Naive B cell (primary cell): ENCODE results near the gene ZGRF1. TPM values are rescaled to one million over a fixed set of nuclear protein-coding genes. Genes with fewer than 3 reads are reported as not detected.
A peak's percentile ranks its signal among the peaks of the same experiment; 100 is the strongest.
"Not testable (repeated sequence)": the region's sequence is repeated elsewhere in the genome, so short reads cannot be mapped to it uniquely, and the experiment has no call there.

Source experiments
- ATAC-seq, 2 donors: fragments of 150-1000 bp; cut with Tn5 transposase; 2 replicates each; pipeline ENCODE4 v1.10.0; 2021; ENCODE audit warnings: low read depth in 2 of 2, mild to moderate bottlenecking in 2 of 2, moderate library complexity in 2 of 2
- DNase-seq: peaks from one replicate; pipeline ENCODE4 v3.0.0; 2022
- H3K27ac Mint-ChIP-seq, 6 donors: one replicate each; pipeline ENCODE4 v1.8.0; 2020 to 2022; ENCODE audit warnings: mild to moderate bottlenecking in 6 of 6, mixed read lengths in 6 of 6, moderate library complexity in 5 of 6, inconsistent platforms in 2 of 6
- H3K27me3 Mint-ChIP-seq, 3 donors: one replicate each; pipeline ENCODE4 v1.8.0; 2021 to 2022; ENCODE audit warnings: mixed read lengths in 3 of 3, mild to moderate bottlenecking in 1 of 3
- H3K36me3 Mint-ChIP-seq, 2 donors: one replicate each; pipeline ENCODE4 v1.8.0; 2020 to 2022; ENCODE audit warnings: mixed read lengths in 2 of 2, inconsistent platforms in 1 of 2, mild to moderate bottlenecking in 1 of 2
- H3K4me1 Mint-ChIP-seq, 3 donors: one replicate each; pipeline ENCODE4 v1.8.0; 2020 to 2022; ENCODE audit warnings: mixed read lengths in 3 of 3, inconsistent platforms in 1 of 3, mild to moderate bottlenecking in 1 of 3, moderate library complexity in 1 of 3
- H3K4me3 Mint-ChIP-seq, 8 donors: one replicate each; pipeline ENCODE4 v1.8.0; 2020 to 2022; ENCODE audit warnings: mild to moderate bottlenecking in 8 of 8, mixed read lengths in 8 of 8, moderate library complexity in 8 of 8, inconsistent platforms in 2 of 8
- H3K9me3 Mint-ChIP-seq, 7 donors: one replicate each; pipeline ENCODE4 v1.8.0; 2020 to 2022; ENCODE audit warnings: mixed read lengths in 7 of 7, mild to moderate bottlenecking in 5 of 7, inconsistent platforms in 2 of 7, moderate library complexity in 1 of 7
- polyA plus RNA-seq, 6 donors: library from polyadenylated mRNA; unstranded; fragments of 300-500 nt; fragmentation: Illumina TruSeq; gene quantifications; one replicate each; pipeline ENCODE4 v1.2.3, GENCODE V29; 2021; ENCODE audit warnings: low read depth in 6 of 6

The ZGRF1 gene
- polyA plus RNA-seq, 6 donors from 2014 or later, result 2.0 to 4.5 (median 4.1) TPM

DNA sequence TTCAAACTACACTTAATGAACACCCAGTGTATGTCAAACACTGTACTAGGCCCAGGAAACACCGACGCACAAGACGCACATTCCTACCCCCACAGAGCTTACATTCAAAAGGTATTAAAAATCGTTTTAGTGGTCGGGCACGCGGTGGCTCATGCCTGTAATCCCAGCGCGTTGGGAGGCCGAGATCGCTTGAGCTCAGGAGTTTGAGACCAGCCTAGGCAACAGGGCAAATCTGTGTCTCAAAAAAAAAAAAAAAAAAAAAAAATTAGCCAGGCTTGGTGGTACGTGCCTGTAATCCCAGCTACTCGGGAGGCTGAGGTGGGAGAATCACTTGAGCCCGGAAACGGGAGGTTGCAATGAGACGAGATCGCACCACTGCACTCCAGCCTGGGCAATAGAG is 114.3 kb downstream of the ZGRF1 start:
- Mint-ChIP-seq H3K27ac (peak overlapping the region in 2 of 6 donors; percentile 68 to 90), H3K4me1 (peaks cover 30 to 41% (median 35%) of the 10 kb centered on the region in 3 donors), H3K9me3 (peaks cover 0 to 41% (median 20%) of the 10 kb centered on the region in 7 donors), H3K4me3 (peak overlapping the region in 7 of 8 donors; percentile 45 to 92 (median 84)), H3K27me3 (peaks cover 61 to 75% (median 68%) of the 10 kb centered on the region in 3 donors), H3K36me3 (peaks cover 4 to 13% of the 10 kb centered on the region in 2 donors)
- not testable (repeated sequence) for ATAC-seq, DNase-seq

DNA sequence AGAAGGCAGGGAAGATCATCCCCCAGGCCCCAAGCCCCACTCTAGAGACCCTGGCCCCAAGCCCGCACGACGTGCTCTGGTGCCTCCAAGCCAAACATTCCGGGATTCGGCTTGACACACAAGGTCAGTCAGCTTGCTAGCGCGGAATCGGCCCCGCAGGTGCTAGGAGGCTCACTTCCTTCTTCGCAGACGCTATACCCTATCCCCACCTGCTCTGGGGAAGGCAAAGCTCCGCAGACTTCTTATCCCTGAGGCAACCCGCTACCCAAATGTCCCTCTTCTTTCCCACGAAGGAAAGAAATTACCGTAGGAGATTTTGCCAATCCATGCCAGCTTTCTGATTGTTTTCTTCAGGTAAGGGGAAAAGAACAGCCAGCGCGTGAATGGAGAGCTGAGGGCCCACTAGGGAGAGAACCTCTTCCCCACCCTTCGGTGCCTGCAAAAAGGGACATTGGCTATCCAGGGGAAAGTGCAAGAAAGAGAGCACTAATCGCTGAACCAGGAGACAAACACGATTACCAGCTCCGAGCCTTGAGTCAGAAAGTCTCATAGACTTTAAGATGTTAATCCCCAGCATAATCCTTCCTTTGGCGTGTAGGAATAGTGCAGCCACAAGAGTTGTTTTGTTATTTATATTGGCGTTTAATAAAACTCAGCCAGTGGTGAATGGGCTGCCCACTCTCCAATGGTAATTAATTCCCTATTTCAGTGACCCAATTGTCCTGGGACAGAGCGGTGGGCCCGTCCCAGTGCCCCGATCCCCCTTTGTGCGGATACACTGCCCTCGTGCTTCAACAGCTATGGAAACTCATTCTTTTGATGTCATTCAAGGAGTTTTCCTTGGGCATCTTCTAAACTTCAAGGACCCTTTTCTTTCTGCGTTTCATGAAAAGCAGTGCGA is 115.3 kb downstream of the ZGRF1 start:
- H3K36me3 Mint-ChIP-seq, result peaks cover 4 to 13% of the 10 kb centered on the region in 2 donors
- DNase-seq (no peak), ATAC-seq (no peak)
- peaks cover 0 to 41% (median 22%) of the 10 kb centered on the region in 7 donors for H3K9me3 Mint-ChIP-seq
- H3K4me1 Mint-ChIP-seq, result peaks cover 38 to 49% (median 46%) of the 10 kb centered on the region in 3 donors
- peak overlapping the region in 7 of 8 donors; percentile 1 to 82 (median 62) for H3K4me3 Mint-ChIP-seq
- H3K27me3 Mint-ChIP-seq, result peaks cover 72 to 77% (median 77%) of the 10 kb centered on the region in 3 donors
- H3K27ac Mint-ChIP-seq, result peak overlapping the region in 3 of 6 donors; percentile 56 to 94 (median 70)

DNA sequence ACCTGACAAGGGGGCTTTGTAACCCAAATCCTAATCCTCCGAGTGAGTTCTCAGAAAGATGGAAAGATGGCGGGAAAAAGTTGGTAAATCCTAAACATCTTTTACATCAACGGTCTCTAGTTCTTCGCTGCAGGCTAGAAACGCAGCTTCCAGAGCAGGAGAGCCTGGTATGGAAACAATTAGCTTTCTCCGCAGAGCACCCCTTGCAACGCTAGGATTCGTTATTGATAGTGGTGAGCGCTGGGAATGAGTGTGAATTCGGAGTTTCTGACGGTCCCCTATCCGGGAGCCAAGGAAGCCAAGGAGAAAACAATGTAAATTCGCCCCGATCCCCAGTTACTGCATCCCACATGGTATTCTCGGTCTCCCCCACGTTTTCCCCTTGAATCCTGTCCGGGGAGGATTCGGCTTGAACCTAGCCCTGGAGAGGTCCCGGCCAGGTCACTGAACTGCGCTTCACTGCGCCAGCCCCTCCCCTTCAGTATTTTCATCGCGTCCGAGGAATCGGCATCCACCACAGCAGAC is 116.0 kb downstream of the ZGRF1 start:
- H3K9me3 Mint-ChIP-seq, result peaks cover 0 to 41% (median 22%) of the 10 kb centered on the region in 7 donors
- ATAC-seq, result no peak
- no peak for DNase-seq
- H3K27me3 Mint-ChIP-seq, result peaks cover 78 to 79% (median 79%) of the 10 kb centered on the region in 3 donors
- peak overlapping the region; percentile 49 to 82 (median 67) for H3K4me3 Mint-ChIP-seq
- H3K36me3 Mint-ChIP-seq, result peaks cover 4 to 13% of the 10 kb centered on the region in 2 donors
- peak overlapping the region in 3 of 6 donors; percentile 64 to 94 (median 70) for H3K27ac Mint-ChIP-seq
- H3K4me1 Mint-ChIP-seq, result peaks cover 44 to 54% (median 53%) of the 10 kb centered on the region in 3 donors

DNA sequence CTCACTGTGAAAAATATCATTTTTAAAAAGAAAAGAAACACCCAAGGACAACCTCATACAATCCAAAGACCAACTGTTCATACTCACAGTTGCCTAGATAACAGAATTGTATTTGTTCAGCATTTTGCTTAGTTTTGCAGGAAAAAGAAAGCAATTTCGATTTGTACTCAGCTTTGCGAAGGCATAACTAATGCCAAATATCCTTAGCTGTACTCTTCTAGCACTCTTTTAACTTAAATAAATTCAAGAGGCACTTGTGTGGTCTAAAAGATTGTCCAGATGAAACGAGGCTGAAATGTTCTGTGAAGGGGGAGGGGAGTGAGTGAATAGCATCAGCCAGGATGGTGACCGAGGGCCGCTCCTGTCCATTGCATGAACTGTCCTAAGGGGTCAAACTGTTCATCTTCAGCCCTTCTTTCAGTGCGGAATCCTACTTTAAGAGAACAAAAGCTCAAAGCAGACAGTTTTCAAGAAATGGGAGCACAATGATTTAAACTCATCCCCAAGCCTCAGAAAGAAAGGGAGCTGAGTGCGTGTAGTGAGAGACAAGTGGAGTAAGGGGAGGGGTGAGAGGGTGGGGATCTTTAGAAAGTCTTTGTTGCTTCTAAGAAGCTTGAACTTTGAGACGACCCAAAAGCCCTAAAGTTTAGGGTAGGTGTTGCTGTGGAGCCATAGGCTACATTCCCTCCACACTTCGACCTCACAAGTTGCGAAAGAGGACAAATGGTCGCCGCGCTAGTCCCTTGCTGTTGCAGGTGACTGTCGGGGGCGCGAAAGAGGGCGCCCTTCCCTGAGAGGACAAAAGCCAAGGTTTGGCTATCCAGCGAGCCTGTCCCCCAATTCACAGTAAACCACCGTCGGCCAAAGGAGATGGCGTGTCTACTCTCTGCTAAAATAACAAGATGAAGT is 116.8 kb downstream of the ZGRF1 start:
- Mint-ChIP-seq H3K27ac (peak overlapping the region in 2 of 6 donors; percentile 57 to 59), H3K36me3 (peaks cover 4 to 13% of the 10 kb centered on the region in 2 donors), H3K27me3 (peaks cover 84 to 86% (median 85%) of the 10 kb centered on the region in 3 donors), H3K9me3 (peaks cover 0 to 41% (median 22%) of the 10 kb centered on the region in 7 donors), H3K4me3 (peak overlapping the region in 5 of 8 donors; percentile 49 to 82 (median 62)), H3K4me1 (peaks cover 48 to 58% (median 58%) of the 10 kb centered on the region in 3 donors)
- ATAC-seq, result no peak
- no peak for DNase-seq

DNA sequence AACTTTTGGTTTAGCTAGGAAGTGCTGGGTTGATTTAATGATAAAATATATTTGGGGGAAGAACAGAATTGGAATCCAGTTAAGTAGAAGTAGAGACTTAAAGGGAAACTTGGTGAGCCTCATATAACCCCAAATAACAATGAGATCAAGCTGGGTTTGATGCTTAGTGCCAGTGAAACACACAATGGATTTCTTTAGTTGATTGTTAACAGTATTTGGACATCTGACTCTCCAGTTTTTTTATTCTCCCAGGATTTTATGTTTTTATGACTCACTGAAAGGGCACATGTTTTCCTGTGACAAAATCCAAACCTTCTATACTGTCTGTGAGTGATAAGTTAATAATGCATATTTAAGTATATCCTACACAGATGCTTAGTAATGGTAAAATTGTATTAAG is 118.0 kb downstream of the ZGRF1 start:
- Mint-ChIP-seq H3K4me1 (peaks cover 58 to 69% (median 68%) of the 10 kb centered on the region in 3 donors), H3K27me3 (peaks cover 90 to 96% (median 94%) of the 10 kb centered on the region in 3 donors), H3K4me3 (peak overlapping the region in 1 of 8 donors; percentile 81), H3K27ac (no peak overlapping the region), H3K9me3 (peaks cover 0 to 44% (median 22%) of the 10 kb centered on the region in 7 donors), H3K36me3 (peaks cover 4 to 21% of the 10 kb centered on the region in 2 donors)
- DNase-seq (no peak), ATAC-seq (no peak)

DNA sequence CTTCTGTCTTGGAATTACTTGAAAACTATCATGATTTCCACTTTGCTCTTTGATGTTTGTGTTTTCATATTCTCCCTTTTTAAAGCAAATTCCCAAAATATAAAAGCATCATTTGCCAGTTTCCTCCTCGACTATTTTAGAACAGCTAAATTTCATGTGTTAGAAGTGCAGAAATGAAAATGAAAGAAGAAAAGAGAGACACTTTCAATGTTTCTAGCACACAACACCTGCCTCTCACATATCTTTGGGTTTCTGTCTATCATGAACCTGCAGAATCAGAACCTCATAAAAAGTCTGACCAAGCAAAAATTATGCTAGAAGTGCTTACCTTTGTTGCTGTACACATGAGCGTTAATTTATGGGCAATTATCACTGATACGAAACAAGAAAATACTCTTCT is 118.8 kb downstream of the ZGRF1 start:
- Mint-ChIP-seq H3K4me1 (peaks cover 51 to 62% (median 61%) of the 10 kb centered on the region in 3 donors), H3K4me3 (peak overlapping the region; percentile 60 to 95 (median 88)), H3K9me3 (peaks cover 0 to 46% (median 22%) of the 10 kb centered on the region in 7 donors), H3K27ac (peak overlapping the region in 2 of 6 donors; percentile 74 to 91), H3K36me3 (peaks cover 4 to 21% of the 10 kb centered on the region in 2 donors), H3K27me3 (peaks cover 89 to 96% (median 93%) of the 10 kb centered on the region in 3 donors)
- DNase-seq (no peak), ATAC-seq (no peak)

DNA sequence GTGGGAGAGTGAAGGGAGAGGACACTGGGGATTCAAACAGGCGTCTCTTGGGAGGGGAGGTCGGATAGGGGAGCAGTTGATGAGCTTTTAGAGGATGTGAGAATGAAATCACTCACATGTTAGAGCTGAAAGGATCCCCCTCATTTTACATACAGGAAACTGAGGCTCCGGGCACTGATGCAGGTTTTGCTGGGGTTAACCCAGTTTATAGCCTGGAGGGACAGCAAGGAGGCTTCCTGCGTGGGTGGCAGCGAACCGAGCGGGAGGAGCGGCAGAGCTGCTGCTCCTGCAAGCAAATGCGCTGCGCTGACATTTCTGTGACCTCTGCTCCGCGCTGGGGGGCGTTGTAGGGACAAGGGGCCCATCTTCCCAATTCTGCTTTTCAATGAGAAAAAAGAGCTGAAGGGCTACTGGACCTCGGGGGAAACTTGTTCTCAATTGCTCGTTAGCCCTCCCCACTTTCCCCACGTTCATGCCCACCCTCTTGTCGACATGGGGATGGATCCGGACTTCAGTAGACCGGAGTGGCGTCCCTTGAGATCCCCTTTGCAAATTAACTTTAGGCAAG is 119.6 kb downstream of the ZGRF1 start:
- peaks cover 3 to 21% of the 10 kb centered on the region in 2 donors for H3K36me3 Mint-ChIP-seq
- peaks cover 47 to 59% (median 53%) of the 10 kb centered on the region in 3 donors for H3K4me1 Mint-ChIP-seq
- DNase-seq (no peak), ATAC-seq (peak in 1 of 2 donors; percentile 8)
- peak overlapping the region; percentile 81 to 95 (median 90) for H3K4me3 Mint-ChIP-seq
- peaks cover 89 to 94% (median 94%) of the 10 kb centered on the region in 3 donors for H3K27me3 Mint-ChIP-seq
- H3K9me3 Mint-ChIP-seq, result peaks cover 0 to 47% (median 15%) of the 10 kb centered on the region in 7 donors
- H3K27ac Mint-ChIP-seq, result peak overlapping the region in 3 of 6 donors; percentile 13 to 86 (median 80)

DNA sequence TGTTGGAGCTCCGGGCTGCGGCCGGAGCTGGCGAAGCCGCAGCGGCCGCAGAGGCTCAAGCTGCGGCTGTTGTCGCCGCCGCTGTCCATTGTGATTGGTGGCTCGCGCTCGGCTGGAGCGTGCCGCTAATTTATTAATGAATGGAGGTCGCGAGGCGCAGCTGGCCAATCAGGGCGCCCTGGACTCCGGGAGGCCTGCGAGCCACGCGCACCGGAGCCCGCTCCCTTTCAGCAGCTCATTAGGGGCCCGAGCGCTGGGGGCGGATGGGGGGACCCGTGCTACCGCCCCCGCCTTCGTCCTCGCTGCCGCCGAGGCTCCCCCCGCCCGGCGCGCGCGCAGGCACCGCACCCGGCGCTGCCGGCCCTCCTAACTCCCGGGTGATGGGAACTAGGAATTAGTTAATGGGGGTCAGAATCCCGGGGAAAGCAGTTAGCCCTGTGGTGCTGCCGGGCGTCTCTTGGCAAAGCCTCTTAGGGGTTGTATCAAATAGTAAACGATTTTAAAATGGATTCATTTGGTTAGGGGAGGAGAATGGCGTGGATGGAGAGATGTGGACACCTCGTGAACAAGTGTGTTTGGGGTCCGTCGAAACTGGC is 120.1 kb downstream of the ZGRF1 start:
- peaks cover 7 to 26% of the 10 kb centered on the region in 2 donors for H3K36me3 Mint-ChIP-seq
- H3K4me3 Mint-ChIP-seq, result peak overlapping the region; percentile 81 to 99 (median 94)
- peaks cover 44 to 57% (median 54%) of the 10 kb centered on the region in 3 donors for H3K4me1 Mint-ChIP-seq
- peaks cover 89 to 94% (median 94%) of the 10 kb centered on the region in 3 donors for H3K27me3 Mint-ChIP-seq
- H3K9me3 Mint-ChIP-seq, result peaks cover 0 to 47% (median 11%) of the 10 kb centered on the region in 7 donors
- peak overlapping the region in 2 of 6 donors; percentile 80 to 86 for H3K27ac Mint-ChIP-seq
- DNase-seq (no peak), ATAC-seq (no peak)

DNA sequence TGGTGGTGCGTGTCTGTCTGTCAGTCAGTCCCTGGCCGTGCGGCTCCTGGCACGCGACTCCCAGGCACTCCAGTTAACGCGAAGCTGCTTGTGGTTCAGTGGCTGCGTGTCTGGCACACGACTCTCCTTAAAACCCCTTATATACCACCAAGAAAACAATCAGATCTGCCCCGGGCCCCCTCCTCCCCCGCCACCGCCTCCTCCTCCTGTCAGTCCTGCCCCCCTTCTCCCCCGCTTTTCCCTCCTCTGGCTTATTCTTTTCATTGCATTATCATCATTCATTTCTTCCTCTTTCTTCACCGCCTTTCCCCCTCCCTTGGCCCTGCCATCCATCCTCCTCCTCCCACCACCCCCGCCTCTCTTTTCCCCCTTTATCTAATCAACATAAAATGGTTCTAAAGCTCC is 120.6 kb downstream of the ZGRF1 start, which contains the start of gene NEUROG2:
TSS of gene NEUROG2 (minus strand) at position 115 of the 405 bp plus-strand sequence. CDS start 705 bp downstream, outside the sequence.
- Mint-ChIP-seq H3K36me3 (peaks cover 11 to 29% of the 10 kb centered on the region in 2 donors), H3K9me3 (peaks cover 0 to 46% (median 12%) of the 10 kb centered on the region in 7 donors), H3K4me3 (peak within 1 kb of the TSS; percentile 81 to 99 (median 94)), H3K27me3 (peaks cover 89 to 94% (median 94%) of the 10 kb centered on the region in 3 donors), H3K4me1 (peaks cover 49 to 57% (median 54%) of the 10 kb centered on the region in 3 donors), H3K27ac (peak within 1 kb of the TSS in 4 of 6 donors; percentile 34 to 97 (median 82))
- DNase-seq (no peak), ATAC-seq (peak in 1 of 2 donors; percentile 3)

DNA sequence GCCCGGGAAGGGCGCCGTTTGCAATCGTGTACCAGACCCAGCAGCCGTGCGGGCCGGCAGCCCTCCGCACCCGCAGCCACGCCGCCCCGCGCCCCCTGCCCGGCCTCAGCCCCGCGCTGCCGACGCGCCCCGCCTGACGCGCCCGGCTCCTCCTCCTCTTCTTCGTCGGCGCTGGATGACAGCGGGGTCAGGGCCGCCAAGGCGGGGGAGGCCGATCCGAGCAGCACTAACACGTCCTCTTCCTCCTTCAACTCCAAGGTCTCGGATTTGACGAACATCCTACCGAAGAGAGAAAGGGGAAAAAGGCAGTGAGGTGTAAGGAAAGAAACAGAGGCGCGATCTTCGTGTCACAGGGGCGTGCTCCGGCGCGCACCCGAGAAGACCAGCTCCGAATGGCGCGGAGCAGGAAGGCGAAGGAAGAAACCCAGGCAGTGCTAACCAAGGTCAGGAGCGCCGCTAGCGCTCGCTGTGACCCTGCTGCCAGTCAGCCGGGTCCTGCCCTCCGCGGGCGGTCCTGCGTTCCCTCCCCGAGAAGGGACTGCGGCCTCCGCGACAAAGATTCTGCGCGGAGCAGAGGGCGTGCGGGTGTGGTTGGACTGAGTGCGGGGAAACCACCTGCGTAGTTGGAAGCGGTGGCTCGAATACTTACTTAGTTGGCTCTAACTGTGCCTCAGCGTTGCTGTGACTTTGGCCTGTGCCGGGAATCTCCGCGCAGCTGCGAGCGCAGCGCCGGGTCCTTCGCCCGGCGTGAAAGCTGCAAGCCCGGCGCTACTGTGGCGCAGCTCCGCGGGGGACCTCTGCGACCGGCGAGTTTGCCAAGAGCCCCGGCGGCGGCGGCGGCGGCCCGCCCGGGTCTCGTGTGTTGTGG is 121.3 kb downstream of the ZGRF1 start:
- H3K27ac Mint-ChIP-seq, result peak overlapping the region in 4 of 6 donors; percentile 34 to 97 (median 82)
- peaks cover 0 to 41% (median 9%) of the 10 kb centered on the region in 7 donors for H3K9me3 Mint-ChIP-seq

More for the DNA sequence above, 121.3 kb downstream of the ZGRF1 start:
- H3K4me1 Mint-ChIP-seq, result peaks cover 46 to 57% (median 51%) of the 10 kb centered on the region in 3 donors
- peak overlapping the region; percentile 81 to 99 (median 94) for H3K4me3 Mint-ChIP-seq
- ATAC-seq, result peak; percentile 68
- H3K27me3 Mint-ChIP-seq, result peaks cover 85 to 94% (median 89%) of the 10 kb centered on the region in 3 donors
- peaks cover 12 to 29% of the 10 kb centered on the region in 2 donors for H3K36me3 Mint-ChIP-seq
- peak; percentile 44 for DNase-seq
